A673 (cell line): ENCODE results near the gene MARCHF5. TPM values are rescaled to one million over a fixed set of nuclear protein-coding genes. Genes with fewer than 3 reads are reported as not detected.
A peak's percentile ranks its signal among the peaks of the same experiment; 100 is the strongest.

Experiments used
- BruUV-seq: library from RNA; stranded (reverse); fragments of 400-500 nt; replicated peaks from 2 replicates; lab custom pipeline; 2021; lab: Mats Ljungman, UMichigan
- CTCF ChIA-PET: fragments of 300-600 bp; sonication (Branson Sonifier 250); formaldehyde crosslinking; loops from one replicate; lab custom pipeline; 2022; ENCODE audit warnings: antibody characterized with exemption; lab: Charles Lee
- POLR2A ChIA-PET: fragments of 300-600 bp; sonication (Branson Sonifier 250); formaldehyde crosslinking; loops from one replicate; lab custom pipeline; 2022; ENCODE audit warnings: antibody characterized with exemption; ENCODE audit not compliant: low non-redundant PET; lab: Charles Lee
- DNase-seq: peaks from one replicate; pipeline ENCODE4 v3.0.0-alpha.2; 2015; ENCODE audit warnings: low spot score
- H3K27ac ChIP-seq: fragments of 200-600 bp; sonication (generic); 2 replicates; pipeline ENCODE4 v1.5.1; 2016; ENCODE audit warnings: mixed run types, low read depth, mild to moderate bottlenecking, mixed read lengths, antibody characterized with exemption, low read length; ENCODE audit not compliant: poor library complexity, severe bottlenecking
- H3K27me3 ChIP-seq: fragments of 200-600 bp; sonication (generic); replicated peaks from 2 replicates; pipeline ENCODE4 v1.6.1; 2017; ENCODE audit warnings: mixed run types, low read depth, mild to moderate bottlenecking, mixed read lengths, antibody characterized with exemption, low read length; ENCODE audit not compliant: insufficient read depth, poor library complexity
- H3K36me3 ChIP-seq: fragments of 200-600 bp; sonication (generic); 2 replicates; pipeline ENCODE4 v1.6.1; 2016; ENCODE audit warnings: mixed run types, mild to moderate bottlenecking, mixed read lengths, antibody characterized with exemption, low read length; ENCODE audit not compliant: insufficient read depth, poor library complexity, severe bottlenecking
- H3K4me1 ChIP-seq: fragments of 200-600 bp; sonication (generic); 2 replicates; pipeline ENCODE4 v1.6.1; 2017; ENCODE audit warnings: mixed run types, mild to moderate bottlenecking, mixed read lengths, antibody characterized with exemption, low read length; ENCODE audit not compliant: insufficient read depth, poor library complexity, severe bottlenecking
- H3K4me3 ChIP-seq: fragments of 200-600 bp; sonication (generic); 2 replicates; pipeline ENCODE4 v1.5.1; 2016; ENCODE audit warnings: low read depth, mixed run types, mild to moderate bottlenecking, mixed read lengths, low read length; ENCODE audit not compliant: poor library complexity, severe bottlenecking
- H3K9me3 ChIP-seq: fragments of 200-600 bp; sonication (generic); 2 replicates; pipeline ENCODE4 v1.6.1; 2016; ENCODE audit warnings: mixed run types, low read depth, mild to moderate bottlenecking, mixed read lengths, antibody characterized with exemption, low read length; ENCODE audit not compliant: poor library complexity, severe bottlenecking
- CTCF ChIP-seq: fragments of 300-800, 200-600 bp; sonication (generic); conservative IDR thresholded peaks from 2 replicates; pipeline ENCODE4 v1.5.1; 2017; ENCODE audit warnings: low read depth, mild to moderate bottlenecking, antibody characterized with exemption, low read length, moderate library complexity, mixed read lengths
- EZH2 ChIP-seq: fragments of 200-600 bp; sonication (generic); IDR thresholded peaks from 2 replicates; pipeline ENCODE4 v1.6.1; 2017; ENCODE audit warnings: borderline replicate concordance, low read depth, mild to moderate bottlenecking, mixed read lengths, antibody characterized with exemption, low read length; ENCODE audit not compliant: poor library complexity, severe bottlenecking
- intact Hi-C: fragments of 100-400 bp; cut with micrococcal nuclease; formaldehyde crosslinking; loops from one replicate; pipeline ENCODE4 v1.10.0; 2022; ENCODE audit not compliant: unreplicated experiment
- total RNA-seq: library from RNA; stranded (reverse); gene quantifications from 2 replicates; pipeline ENCODE4 v1.2.3, GENCODE V29; 2021

Gene MARCHF5
- total RNA-seq, 1 experiment from 2014 or later: 79.9 TPM

- peaks cover 10% of the 10 kb centered on the region for H3K4me1 ChIP-seq
- CTCF ChIA-PET: no interaction called here
- intact Hi-C loops: loop anchor here (5.0 kb wide), 1 partner anchor 49 kb away; the partner anchor contains the start of genes CPEB3 and MARCHF5
- H3K4me3 ChIP-seq: peak overlapping the region; percentile 27
- DNase-seq: peak; percentile 73
- TF ChIP-seq CTCF: no peak
- no peak for TF ChIP-seq EZH2
- H3K9me3 ChIP-seq: no peaks in the 10 kb centered on the region
- H3K36me3 ChIP-seq: no peaks in the 10 kb centered on the region
- H3K27ac ChIP-seq: no peak overlapping the region
- no peaks in the 10 kb centered on the region for H3K27me3 ChIP-seq
- no TSS peak for BruUV-seq
- POLR2A ChIA-PET: no interaction called here
Observed at GRCh38 chr10:92242910-92243671, 47.9 kb upstream of the MARCHF5 start.

DNA sequence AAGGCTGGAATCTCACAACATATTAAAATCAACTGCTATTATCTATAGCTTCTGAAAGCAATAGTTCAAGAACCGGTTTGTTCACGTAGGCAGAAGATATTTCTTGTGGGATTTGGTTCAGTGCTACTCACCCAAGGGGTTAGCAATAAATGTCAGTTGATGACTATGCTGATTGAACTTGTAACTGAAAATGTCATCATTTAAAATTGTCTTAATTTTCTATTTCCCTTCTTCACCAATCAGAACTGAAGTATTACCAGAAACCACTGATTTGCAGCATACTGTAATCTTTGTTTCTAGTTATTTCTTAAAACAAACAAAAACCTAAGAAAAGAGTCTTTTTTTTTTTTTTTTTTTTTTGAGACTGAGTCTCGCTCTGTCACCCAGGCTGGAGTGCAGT, 46.2 kb upstream of the MARCHF5 start:
- intact Hi-C loops: loop anchor here (5.0 kb wide), 1 partner anchor 48 kb away; the partner anchor contains the start of genes CPEB3 and MARCHF5
- TF ChIP-seq EZH2: no peak
- TF ChIP-seq CTCF: no peak
- peaks cover 10% of the 10 kb centered on the region for H3K4me1 ChIP-seq
- H3K27ac ChIP-seq: no peak overlapping the region
- POLR2A ChIA-PET: no interaction called here
- no peaks in the 10 kb centered on the region for H3K9me3 ChIP-seq
- BruUV-seq: no TSS peak
- H3K27me3 ChIP-seq: no peaks in the 10 kb centered on the region
- H3K4me3 ChIP-seq: no peak overlapping the region
- no peak for DNase-seq
- CTCF ChIA-PET: no interaction called here
- no peaks in the 10 kb centered on the region for H3K36me3 ChIP-seq

GRCh38 chr10:92248566-92248965, 42.4 kb upstream of the MARCHF5 start:
- Histone ChIP-seq H3K4me3 (no peak overlapping the region), H3K4me1 (no peaks in the 10 kb centered on the region), H3K27ac (no peak overlapping the region), H3K27me3 (no peaks in the 10 kb centered on the region), H3K9me3 (no peaks in the 10 kb centered on the region), H3K36me3 (no peaks in the 10 kb centered on the region)
- no TSS peak for BruUV-seq
- intact Hi-C loops: no loop called here
- DNase-seq: no peak
- ChIA-PET POLR2A (no interaction called here), CTCF (interaction anchor here (0.5 kb wide), 1 partner anchor 32 kb away, joined by 4 read pairs; no protein-coding TSS in a partner anchor)
- TF ChIP-seq CTCF (no peak), EZH2 (no peak)
